ENCODE results near the gene TAS2R39. TPM values are rescaled to one million over a fixed set of nuclear protein-coding genes. Genes with fewer than 3 reads are reported as not detected.

The TAS2R39 gene
- total and polyA plus RNA-seq, 2 of the 4 experiments (the other 2 are of a cell fraction): not detected

- no peak for DNase-seq
- ChIA-PET CTCF (no interaction called here), POLR2A (ENCODE audit: unreplicated experiment) (no interaction called here)
- no peak overlapping the region for H3K18ac ChIP-seq (ENCODE audit: low read depth, low read length)
- no peak overlapping the region for H2AK9ac ChIP-seq (replicated peaks; ENCODE audit: low read depth, low read length, poor library complexity)
- WGBS, 2 experiments (ENCODE audit: extremely low coverage in 2 of 2, insufficient read length in 1 of 2): 8% methylated on average over 2 of the region's 4 CpGs; no CpG with 5 or more reads in 1 of the 2 experiments
- H3K4me2 ChIP-seq (ENCODE audit: low read depth, low read length): no peak overlapping the region
- H3K79me1 ChIP-seq (ENCODE audit: low read depth in 1 of 2, low read length in 2 of 2): no peaks in the 10 kb centered on the region
- H4K5ac ChIP-seq (ENCODE audit: low read depth, low read length): no peak overlapping the region
- no peaks in the 10 kb centered on the region for H4K20me1 ChIP-seq (ENCODE audit: insufficient read depth, low read length)
- no peak overlapping the region for H2BK20ac ChIP-seq (ENCODE audit: low read depth, low read length)
- no peak for TF ChIP-seq MAZ (IDR thresholded peaks at IDR 0.05; ENCODE audit: borderline replicate concordance, low read depth, low read length)
- TF ChIP-seq USF2 (IDR thresholded peaks at IDR 0.05; ENCODE audit: low read depth, low read length): no peak
- TF ChIP-seq RFX5 (IDR thresholded peaks at IDR 0.05; ENCODE audit: low read depth, low read length): no peak
- no peak for TF ChIP-seq CEBPB (IDR thresholded peaks at IDR 0.05; ENCODE audit: low read depth, low read length)
- no peak for TF ChIP-seq FOS (IDR thresholded peaks at IDR 0.05; ENCODE audit: low read depth, low read length)
- no peak for TF ChIP-seq POLR2A (IDR thresholded peaks at IDR 0.05; ENCODE audit: low read depth, low read length)
- TF ChIP-seq, protein P1, sequence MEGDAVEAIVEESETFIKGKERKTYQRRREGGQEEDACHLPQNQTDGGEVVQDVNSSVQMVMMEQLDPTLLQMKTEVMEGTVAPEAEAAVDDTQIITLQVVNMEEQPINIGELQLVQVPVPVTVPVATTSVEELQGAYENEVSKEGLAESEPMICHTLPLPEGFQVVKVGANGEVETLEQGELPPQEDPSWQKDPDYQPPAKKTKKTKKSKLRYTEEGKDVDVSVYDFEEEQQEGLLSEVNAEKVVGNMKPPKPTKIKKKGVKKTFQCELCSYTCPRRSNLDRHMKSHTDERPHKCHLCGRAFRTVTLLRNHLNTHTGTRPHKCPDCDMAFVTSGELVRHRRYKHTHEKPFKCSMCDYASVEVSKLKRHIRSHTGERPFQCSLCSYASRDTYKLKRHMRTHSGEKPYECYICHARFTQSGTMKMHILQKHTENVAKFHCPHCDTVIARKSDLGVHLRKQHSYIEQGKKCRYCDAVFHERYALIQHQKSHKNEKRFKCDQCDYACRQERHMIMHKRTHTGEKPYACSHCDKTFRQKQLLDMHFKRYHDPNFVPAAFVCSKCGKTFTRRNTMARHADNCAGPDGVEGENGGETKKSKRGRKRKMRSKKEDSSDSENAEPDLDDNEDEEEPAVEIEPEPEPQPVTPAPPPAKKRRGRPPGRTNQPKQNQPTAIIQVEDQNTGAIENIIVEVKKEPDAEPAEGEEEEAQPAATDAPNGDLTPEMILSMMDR (conservative IDR thresholded peaks at IDR 0.05; ENCODE audit: low read depth, low read length): no peak
- TF ChIP-seq MAFK (IDR thresholded peaks at IDR 0.05; ENCODE audit: low read depth, low read length): no peak
- no peak for TF ChIP-seq RCOR1 (IDR thresholded peaks at IDR 0.05; ENCODE audit: insufficient replicate concordance, low read length)
- no peak for TF ChIP-seq RAD21 (IDR thresholded peaks at IDR 0.05; ENCODE audit: low read length)
- H3K56ac ChIP-seq (ENCODE audit: extremely low read depth, insufficient read depth, low read length): no peak overlapping the region
- no peak overlapping the region for H3K4ac ChIP-seq (ENCODE audit: low read depth, low read length)
- H2AFZ ChIP-seq (replicated peaks; ENCODE audit: low read length, poor library complexity): no peak overlapping the region
- BruUV-seq (replicated peaks): no TSS peak
- H3K9me3 ChIP-seq (ENCODE audit: control insufficient read depth, insufficient read depth, low read length): peaks cover 5% of the 10 kb centered on the region
- no peak overlapping the region for H2AK5ac ChIP-seq (ENCODE audit: low read depth, low read length)
- no peak overlapping the region for H3K9ac ChIP-seq (ENCODE audit: low read depth, low read length)
- no peaks in the 10 kb centered on the region for H3K4me1 ChIP-seq (ENCODE audit: control insufficient read depth, insufficient read depth, low read length)
- no peak overlapping the region for H2BK5ac ChIP-seq (ENCODE audit: low read depth, low read length, poor library complexity, severe bottlenecking)
- in situ Hi-C loops (cut with MboI; ENCODE audit: low sequenced_read_pairs): no loop called here
- dilution Hi-C loops (cut with HindIII; ENCODE audit: low sequenced_read_pairs, unreplicated experiment): no loop called here
- ATAC-seq (ENCODE audit: low read depth): no peak
- H3K14ac ChIP-seq (replicated peaks; ENCODE audit: low read depth, low read length): no peak overlapping the region
- H3K27me3 ChIP-seq (ENCODE audit: control insufficient read depth, insufficient read depth, low read length): no peaks in the 10 kb centered on the region
- H3K27ac ChIP-seq (ENCODE audit: insufficient read depth, low read length): no peak overlapping the region
- H4K91ac ChIP-seq (ENCODE audit: insufficient read depth, low read depth, low read length): no peak overlapping the region
- H3K4me3 ChIP-seq (ENCODE audit: insufficient read depth, low read depth, low read length): no peak overlapping the region
- no peaks in the 10 kb centered on the region for H3K9me1 ChIP-seq (ENCODE audit: insufficient read depth, low read length)
- no peak overlapping the region for H4K8ac ChIP-seq (ENCODE audit: low read depth in 2 of 2, low read length in 2 of 2)
- no peak overlapping the region for H2BK120ac ChIP-seq (ENCODE audit: low read depth, low read length)
- intact Hi-C loops (cut with micrococcal nuclease): no loop called here
- no peak overlapping the region for H3K23ac ChIP-seq (ENCODE audit: low read depth, low read length)
- no peaks in the 10 kb centered on the region for H3K36me3 ChIP-seq (ENCODE audit: control insufficient read depth, insufficient read depth, low read length)
- no peak overlapping the region for H2BK15ac ChIP-seq (ENCODE audit: low read depth, low read length)
Observed at GRCh38 chr7:143148050-143148449, 35.2 kb upstream of the TAS2R39 start.
